HL-60 (cell line): Measurements from ENCODE around the gene RPS14.
A peak's percentile ranks its signal among the peaks of the same experiment; 100 is the strongest.

Experiments
- DNase-seq, 2 experiments: peaks; one replicate each; pipeline ENCODE4 v3.0.0-alpha.2; 2010 to 2020; ENCODE audit warnings: low read depth in 1 of 2, low spot score in 1 of 2
- H3K27ac ChIP-seq: fragments of 250-450 bp; sonication (Bioruptor Pico); replicated peaks from 2 replicates; pipeline ENCODE4 v1.5.1; 2020; ENCODE audit warnings: mild to moderate bottlenecking, moderate library complexity
- H3K27me3 ChIP-seq: fragments of 250-450 bp; sonication (Bioruptor Pico); 2 replicates; pipeline ENCODE4 v1.5.1; 2021; ENCODE audit warnings: mild to moderate bottlenecking, moderate library complexity; ENCODE audit not compliant: insufficient read depth, poor library complexity, severe bottlenecking
- H3K4me3 ChIP-seq: replicated peaks from 2 replicates; pipeline ENCODE4 v1.5.1; 2011; ENCODE audit warnings: mild to moderate bottlenecking, control low read depth, low read length; ENCODE audit not compliant: insufficient read depth
- GABPA ChIP-seq: IDR thresholded peaks from 2 replicates; pipeline ENCODE4 v1.6.1; 2012; ENCODE audit warnings: low read depth
- POLR2AphosphoS5 ChIP-seq: IDR thresholded peaks from 2 replicates; pipeline ENCODE4 v1.6.1; 2012; ENCODE audit warnings: low read depth
- REST ChIP-seq: IDR thresholded peaks from 2 replicates; pipeline ENCODE4 v1.6.1; 2012; ENCODE audit warnings: low read depth; ENCODE audit not compliant: insufficient replicate concordance
- SPI1 ChIP-seq: IDR thresholded peaks from 2 replicates; pipeline ENCODE4 v1.6.1; 2012; ENCODE audit warnings: low read depth, mild to moderate bottlenecking, borderline replicate concordance
- long read RNA-seq: library from polyadenylated mRNA; unstranded; transcript quantifications from one replicate; pipeline ENCODE4 v2.0.0, GENCODE V29; 2020
- TF ChIP-seq, protein P1 (sequence below): IDR thresholded peaks from one replicate; pipeline ENCODE4 v1.5.1; 2011; ENCODE audit warnings: low read length, control low read depth, inconsistent platforms; ENCODE audit not compliant: insufficient read depth

The RPS14 gene
- long read RNA-seq, transcript RPS14-203 (5 exons, 569 nt): major isoform, 2,184 of 2,358 reads
- long read RNA-seq, transcript RPS14-201 (5 exons, 712 nt): minor isoform, 13 of 2,358 reads
- long read RNA-seq, transcript RPS14-202 (5 exons, 2,314 nt): minor isoform, 5 of 2,358 reads
- long read RNA-seq, partial matches to known transcripts: 78 of 2,358 reads
- long read RNA-seq, other reads (novel, unspliced or antisense): 75 of 2,358 reads

DNA sequence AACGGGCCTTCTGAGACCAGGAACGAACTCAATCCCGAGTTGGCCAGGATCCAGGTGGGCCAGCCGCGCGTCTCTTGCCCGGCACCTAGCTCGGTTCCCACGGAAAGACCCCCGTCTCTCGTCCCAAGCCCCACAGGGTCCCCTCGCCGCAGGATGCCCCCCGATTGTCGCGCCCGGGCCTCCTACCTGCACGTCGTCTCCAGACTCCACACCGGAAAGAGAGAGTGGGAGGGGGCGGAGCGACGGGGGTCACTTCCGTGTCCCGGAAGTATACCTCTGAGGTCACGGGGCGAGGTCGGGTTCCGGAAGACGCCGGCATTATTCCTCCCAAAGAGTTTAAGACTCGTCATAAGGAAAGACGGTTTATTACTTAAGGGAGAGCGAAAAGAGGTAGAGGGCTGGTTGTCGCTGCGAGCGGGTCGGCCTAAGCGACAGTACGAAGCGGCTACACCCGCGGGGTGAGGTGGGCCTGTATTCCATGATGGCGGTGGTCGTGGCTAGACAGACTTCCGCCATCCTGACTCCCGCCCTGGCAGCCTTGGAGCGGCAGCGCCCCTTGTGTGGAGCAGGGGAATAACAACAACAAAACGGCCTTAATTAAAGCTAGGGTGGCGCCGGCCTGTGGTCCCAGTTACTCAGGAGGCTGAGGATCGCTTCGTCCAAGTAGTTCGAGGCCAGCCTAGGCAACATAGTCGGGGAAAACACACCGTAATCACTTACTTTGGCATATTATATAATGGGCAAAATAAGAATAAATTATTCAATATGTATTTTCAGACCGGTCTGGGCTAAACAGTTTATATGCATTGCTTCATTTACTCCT, at the start of gene RPS14:
Gene RPS14 (minus strand): TSS at position 223 of the 823 bp plus-strand sequence. CDS start 2,006 bp downstream, outside the sequence.
- H3K4me3 ChIP-seq: peak within 1 kb of the TSS; percentile 64
- H3K27me3 ChIP-seq: no peaks in the 10 kb centered on the region
- peak within 1 kb of the TSS; percentile 99 for H3K27ac ChIP-seq
- peak; percentile 96 to 99 for DNase-seq
- peak; percentile 53; the same call in 1 of the 2 replicates for TF ChIP-seq SPI1
- peak; percentile 96 for TF ChIP-seq GABPA
- TF ChIP-seq POLR2AphosphoS5: peak; percentile 98
- TF ChIP-seq REST: peak; percentile 84
- TF ChIP-seq, protein P1, sequence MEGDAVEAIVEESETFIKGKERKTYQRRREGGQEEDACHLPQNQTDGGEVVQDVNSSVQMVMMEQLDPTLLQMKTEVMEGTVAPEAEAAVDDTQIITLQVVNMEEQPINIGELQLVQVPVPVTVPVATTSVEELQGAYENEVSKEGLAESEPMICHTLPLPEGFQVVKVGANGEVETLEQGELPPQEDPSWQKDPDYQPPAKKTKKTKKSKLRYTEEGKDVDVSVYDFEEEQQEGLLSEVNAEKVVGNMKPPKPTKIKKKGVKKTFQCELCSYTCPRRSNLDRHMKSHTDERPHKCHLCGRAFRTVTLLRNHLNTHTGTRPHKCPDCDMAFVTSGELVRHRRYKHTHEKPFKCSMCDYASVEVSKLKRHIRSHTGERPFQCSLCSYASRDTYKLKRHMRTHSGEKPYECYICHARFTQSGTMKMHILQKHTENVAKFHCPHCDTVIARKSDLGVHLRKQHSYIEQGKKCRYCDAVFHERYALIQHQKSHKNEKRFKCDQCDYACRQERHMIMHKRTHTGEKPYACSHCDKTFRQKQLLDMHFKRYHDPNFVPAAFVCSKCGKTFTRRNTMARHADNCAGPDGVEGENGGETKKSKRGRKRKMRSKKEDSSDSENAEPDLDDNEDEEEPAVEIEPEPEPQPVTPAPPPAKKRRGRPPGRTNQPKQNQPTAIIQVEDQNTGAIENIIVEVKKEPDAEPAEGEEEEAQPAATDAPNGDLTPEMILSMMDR: peak; percentile 92

DNA sequence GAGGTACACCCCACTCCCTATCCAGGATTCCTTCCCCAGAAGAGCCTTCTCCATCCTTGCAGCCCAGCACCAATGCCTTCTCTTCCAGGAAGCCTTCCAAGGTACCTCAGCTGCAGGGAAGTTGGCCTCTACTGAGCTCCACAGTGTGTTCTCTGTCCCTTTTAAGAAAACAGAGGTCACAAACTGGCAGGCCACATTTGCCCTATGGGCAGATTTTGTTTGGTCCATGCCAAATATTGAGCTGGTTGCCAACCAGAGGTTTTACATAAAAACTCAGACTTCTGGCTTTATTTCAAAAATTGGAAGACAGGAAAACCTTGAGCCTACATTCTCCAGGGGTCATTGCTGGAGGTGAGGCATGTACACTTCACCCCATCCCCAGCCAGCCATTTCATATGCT, 49.4 kb upstream of the RPS14 start:
- Histone ChIP-seq H3K4me3 (no peak overlapping the region), H3K27ac (no peak overlapping the region), H3K27me3 (no peaks in the 10 kb centered on the region)
- TF ChIP-seq POLR2AphosphoS5 (no peak), SPI1 (no peak), GABPA (no peak)
- no peak for DNase-seq

DNA sequence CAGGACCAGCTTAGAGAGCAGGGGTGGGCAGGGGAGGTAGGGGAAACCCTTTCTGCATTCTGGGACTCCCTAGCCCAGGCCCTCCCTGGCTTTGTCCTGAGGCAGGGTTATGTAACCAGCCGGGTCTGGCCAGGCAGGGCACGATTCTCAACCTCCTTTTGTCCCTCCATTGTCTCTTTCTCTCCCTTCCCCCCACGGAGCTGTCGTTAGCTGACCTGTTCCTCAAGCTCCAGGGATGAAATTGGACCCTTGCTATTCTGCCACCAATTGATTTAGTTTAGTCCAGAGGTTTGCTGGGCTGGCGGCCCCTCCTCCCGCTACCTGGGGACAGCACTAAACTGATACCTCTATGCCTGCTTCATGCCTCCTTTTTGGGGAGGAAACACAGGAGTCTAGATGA, 49.0 kb upstream of the RPS14 start:
- no peak for TF ChIP-seq GABPA
- TF ChIP-seq POLR2AphosphoS5: no peak
- no peak for TF ChIP-seq SPI1
- TF ChIP-seq REST: no peak
- TF ChIP-seq, protein P1: no peak
- Histone ChIP-seq H3K4me3 (no peak overlapping the region), H3K27ac (no peak overlapping the region), H3K27me3 (no peaks in the 10 kb centered on the region)
- DNase-seq: no peak

DNA sequence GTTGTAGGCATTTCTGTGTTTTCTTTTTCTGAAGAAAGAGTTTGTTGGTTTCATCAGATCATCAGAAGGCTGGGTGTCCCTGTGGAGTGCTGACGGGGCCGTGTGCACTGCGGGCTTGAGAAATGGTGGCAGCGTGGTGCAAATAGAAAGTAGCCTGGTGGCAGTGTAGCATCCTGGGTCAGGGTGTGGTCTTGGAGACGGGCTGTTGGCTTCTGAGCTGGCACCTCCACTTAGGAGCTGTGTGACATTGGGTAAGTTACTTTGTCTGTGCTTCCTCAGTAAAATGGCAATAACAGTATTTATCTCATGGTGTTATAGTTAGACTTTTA, 48.4 kb upstream of the RPS14 start:
- Histone ChIP-seq H3K27me3 (no peaks in the 10 kb centered on the region), H3K27ac (no peak overlapping the region), H3K4me3 (no peak overlapping the region)
- DNase-seq: no peak
- no peak for TF ChIP-seq GABPA
- TF ChIP-seq, protein P1: no peak
- no peak for TF ChIP-seq REST
- no peak for TF ChIP-seq POLR2AphosphoS5
- TF ChIP-seq SPI1: no peak
